ENCODE data around the gene AGMO.

DNA sequence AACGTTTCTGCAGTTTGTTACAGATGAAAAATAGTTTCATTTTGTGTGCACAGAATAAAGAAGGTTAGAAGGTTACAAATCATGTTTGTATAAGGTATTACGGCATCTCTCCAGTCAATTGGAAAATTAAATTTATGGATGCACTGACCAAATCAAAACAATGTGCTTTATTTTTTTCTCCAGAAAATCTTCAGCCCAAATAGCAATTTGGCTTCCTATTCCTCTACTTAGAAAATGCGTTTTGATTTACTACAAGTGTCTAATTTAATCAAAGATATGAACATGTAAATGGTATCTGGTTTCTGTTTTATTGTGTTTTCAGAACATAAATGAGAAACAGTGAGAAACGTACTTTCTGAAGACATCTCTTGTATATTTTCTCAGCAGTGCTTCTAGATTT is 63.4 kb downstream of the AGMO start:
- TF ChIP-seq, protein P1, sequence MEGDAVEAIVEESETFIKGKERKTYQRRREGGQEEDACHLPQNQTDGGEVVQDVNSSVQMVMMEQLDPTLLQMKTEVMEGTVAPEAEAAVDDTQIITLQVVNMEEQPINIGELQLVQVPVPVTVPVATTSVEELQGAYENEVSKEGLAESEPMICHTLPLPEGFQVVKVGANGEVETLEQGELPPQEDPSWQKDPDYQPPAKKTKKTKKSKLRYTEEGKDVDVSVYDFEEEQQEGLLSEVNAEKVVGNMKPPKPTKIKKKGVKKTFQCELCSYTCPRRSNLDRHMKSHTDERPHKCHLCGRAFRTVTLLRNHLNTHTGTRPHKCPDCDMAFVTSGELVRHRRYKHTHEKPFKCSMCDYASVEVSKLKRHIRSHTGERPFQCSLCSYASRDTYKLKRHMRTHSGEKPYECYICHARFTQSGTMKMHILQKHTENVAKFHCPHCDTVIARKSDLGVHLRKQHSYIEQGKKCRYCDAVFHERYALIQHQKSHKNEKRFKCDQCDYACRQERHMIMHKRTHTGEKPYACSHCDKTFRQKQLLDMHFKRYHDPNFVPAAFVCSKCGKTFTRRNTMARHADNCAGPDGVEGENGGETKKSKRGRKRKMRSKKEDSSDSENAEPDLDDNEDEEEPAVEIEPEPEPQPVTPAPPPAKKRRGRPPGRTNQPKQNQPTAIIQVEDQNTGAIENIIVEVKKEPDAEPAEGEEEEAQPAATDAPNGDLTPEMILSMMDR (IDR thresholded peaks at IDR 0.05), result no peak
- TF ChIP-seq POLR2AphosphoS5 (IDR thresholded peaks at IDR 0.05), result no peak
